Smooth muscle cell (in vitro differentiated cells): ENCODE measurements around the gene MCTP2. TPM values are rescaled to one million over a fixed set of nuclear protein-coding genes. Genes with fewer than 3 reads are reported as not detected.

Source experiments
- DNase-seq: peaks from one replicate; lab custom pipeline; 2025; ENCODE audit not compliant: unreplicated experiment; lab: John Stamatoyannopoulos, UW
- H2AFZ ChIP-seq: fragments of 200-600 bp; sonication (generic); 2 replicates; pipeline ENCODE4 v1.6.0; 2016; ENCODE audit warnings: antibody characterized with exemption, low read depth, mild to moderate bottlenecking
- H3F3A ChIP-seq: fragments of 200-600 bp; sonication (generic); 2 replicates; pipeline ENCODE4 v1.6.0; 2017; ENCODE audit warnings: antibody characterized with exemption, low read depth
- H3K27ac ChIP-seq: fragments of 200-600 bp; sonication (generic); 2 replicates; pipeline ENCODE4 v1.5.1; 2016; ENCODE audit warnings: low read depth, mild to moderate bottlenecking
- H3K27me3 ChIP-seq: fragments of 200-600 bp; sonication (generic); 2 replicates; pipeline ENCODE4 v1.6.1; 2016; ENCODE audit warnings: low read depth, mild to moderate bottlenecking
- H3K36me3 ChIP-seq: fragments of 200-600 bp; sonication (generic); 2 replicates; pipeline ENCODE4 v1.5.1; 2016; ENCODE audit warnings: low read depth
- H3K4me1 ChIP-seq: fragments of 200-600 bp; sonication (generic); 2 replicates; pipeline ENCODE4 v1.5.1; 2016; ENCODE audit warnings: low read depth
- H3K4me2 ChIP-seq: fragments of 200-600 bp; sonication (generic); 2 replicates; pipeline ENCODE4 v1.6.0; 2016; ENCODE audit warnings: mild to moderate bottlenecking
- H3K4me3 ChIP-seq: fragments of 200-600 bp; sonication (generic); 2 replicates; pipeline ENCODE4 v1.5.1; 2016; ENCODE audit warnings: mild to moderate bottlenecking
- H3K79me2 ChIP-seq: fragments of 200-600 bp; sonication (generic); 2 replicates; pipeline ENCODE4 v1.6.0; 2016; ENCODE audit warnings: low read depth, mild to moderate bottlenecking
- H3K9ac ChIP-seq: fragments of 200-600 bp; sonication (generic); 2 replicates; pipeline ENCODE4 v1.6.0; 2016; ENCODE audit warnings: low read depth
- H3K9me3 ChIP-seq: fragments of 200-600 bp; sonication (generic); replicated peaks from 2 replicates; pipeline ENCODE4 v1.5.1; 2016; ENCODE audit warnings: low read depth
- H4K20me1 ChIP-seq: fragments of 200-600 bp; sonication (generic); 2 replicates; pipeline ENCODE4 v1.6.0; 2016; ENCODE audit warnings: low read depth
- WGBS: methylation state at CpG from one replicate; pipeline ENCODE4 v1.1.7; 2016; ENCODE audit warnings: low lambda C conversion rate; 5-methylcytosine and 5-hydroxymethylcytosine counted together
- polyA plus RNA-seq: library from polyadenylated mRNA; unstranded; fragments of >200 nt; fragmentation: Nextera tagmentation; extraction: Ambion mirVana; gene quantifications from 2 replicates; pipeline ENCODE4 v1.2.1, GENCODE V29; 2016
- total RNA-seq: library from RNA; depleted of rRNA; stranded (reverse); fragments of >200 nt; gene quantifications from 2 replicates; pipeline ENCODE4 v1.2.3, GENCODE V29; 2014
- TF ChIP-seq, protein P1 (sequence below): fragments of 200-600 bp; sonication (generic); IDR thresholded peaks from 2 replicates; pipeline ENCODE4 v1.5.1; 2017; ENCODE audit warnings: borderline replicate concordance, mild to moderate bottlenecking, antibody characterized with exemption; ENCODE audit not compliant: insufficient read depth, poor library complexity, severe bottlenecking

The MCTP2 gene
- total and polyA plus RNA-seq, 2 experiments from 2014 or later = 12.1 to 32.1 TPM

DNA sequence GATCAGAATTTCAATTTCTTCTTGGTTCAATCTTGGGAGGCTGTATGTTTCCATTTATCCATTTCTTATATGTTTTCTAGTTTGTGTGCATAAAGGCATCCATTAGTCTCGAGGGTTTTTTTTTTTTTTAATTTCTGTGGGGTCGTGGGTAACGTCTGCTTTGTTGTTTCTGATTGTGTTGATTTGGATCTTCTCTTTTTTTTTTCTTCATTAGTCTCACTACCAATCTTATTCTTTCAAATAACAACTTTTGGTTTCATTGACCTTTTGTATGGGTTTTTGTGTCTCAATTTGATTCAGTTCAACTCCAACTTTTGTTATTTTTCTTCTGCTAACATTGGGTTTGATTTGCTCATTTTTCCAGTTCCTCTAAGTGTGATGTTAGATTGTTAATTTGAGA lies 48.9 kb downstream of the MCTP2 start:
- Histone ChIP-seq H3K4me1 (no peaks in the 10 kb centered on the region), H3K36me3 (no peaks in the 10 kb centered on the region), H3F3A (no peaks in the 10 kb centered on the region), H3K9me3 (no peaks in the 10 kb centered on the region), H3K27me3 (no peaks in the 10 kb centered on the region), H2AFZ (no peak overlapping the region), H4K20me1 (peaks cover 54% of the 10 kb centered on the region), H3K4me3 (no peak overlapping the region), H3K27ac (no peak overlapping the region), H3K4me2 (no peak overlapping the region), H3K79me2 (peaks cover 16% of the 10 kb centered on the region), H3K9ac (no peak overlapping the region)
- WGBS = 89% methylated on average over 3 of the region's 3 CpGs
- TF ChIP-seq, protein P1, sequence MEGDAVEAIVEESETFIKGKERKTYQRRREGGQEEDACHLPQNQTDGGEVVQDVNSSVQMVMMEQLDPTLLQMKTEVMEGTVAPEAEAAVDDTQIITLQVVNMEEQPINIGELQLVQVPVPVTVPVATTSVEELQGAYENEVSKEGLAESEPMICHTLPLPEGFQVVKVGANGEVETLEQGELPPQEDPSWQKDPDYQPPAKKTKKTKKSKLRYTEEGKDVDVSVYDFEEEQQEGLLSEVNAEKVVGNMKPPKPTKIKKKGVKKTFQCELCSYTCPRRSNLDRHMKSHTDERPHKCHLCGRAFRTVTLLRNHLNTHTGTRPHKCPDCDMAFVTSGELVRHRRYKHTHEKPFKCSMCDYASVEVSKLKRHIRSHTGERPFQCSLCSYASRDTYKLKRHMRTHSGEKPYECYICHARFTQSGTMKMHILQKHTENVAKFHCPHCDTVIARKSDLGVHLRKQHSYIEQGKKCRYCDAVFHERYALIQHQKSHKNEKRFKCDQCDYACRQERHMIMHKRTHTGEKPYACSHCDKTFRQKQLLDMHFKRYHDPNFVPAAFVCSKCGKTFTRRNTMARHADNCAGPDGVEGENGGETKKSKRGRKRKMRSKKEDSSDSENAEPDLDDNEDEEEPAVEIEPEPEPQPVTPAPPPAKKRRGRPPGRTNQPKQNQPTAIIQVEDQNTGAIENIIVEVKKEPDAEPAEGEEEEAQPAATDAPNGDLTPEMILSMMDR = no peak
- no peak for DNase-seq

DNA sequence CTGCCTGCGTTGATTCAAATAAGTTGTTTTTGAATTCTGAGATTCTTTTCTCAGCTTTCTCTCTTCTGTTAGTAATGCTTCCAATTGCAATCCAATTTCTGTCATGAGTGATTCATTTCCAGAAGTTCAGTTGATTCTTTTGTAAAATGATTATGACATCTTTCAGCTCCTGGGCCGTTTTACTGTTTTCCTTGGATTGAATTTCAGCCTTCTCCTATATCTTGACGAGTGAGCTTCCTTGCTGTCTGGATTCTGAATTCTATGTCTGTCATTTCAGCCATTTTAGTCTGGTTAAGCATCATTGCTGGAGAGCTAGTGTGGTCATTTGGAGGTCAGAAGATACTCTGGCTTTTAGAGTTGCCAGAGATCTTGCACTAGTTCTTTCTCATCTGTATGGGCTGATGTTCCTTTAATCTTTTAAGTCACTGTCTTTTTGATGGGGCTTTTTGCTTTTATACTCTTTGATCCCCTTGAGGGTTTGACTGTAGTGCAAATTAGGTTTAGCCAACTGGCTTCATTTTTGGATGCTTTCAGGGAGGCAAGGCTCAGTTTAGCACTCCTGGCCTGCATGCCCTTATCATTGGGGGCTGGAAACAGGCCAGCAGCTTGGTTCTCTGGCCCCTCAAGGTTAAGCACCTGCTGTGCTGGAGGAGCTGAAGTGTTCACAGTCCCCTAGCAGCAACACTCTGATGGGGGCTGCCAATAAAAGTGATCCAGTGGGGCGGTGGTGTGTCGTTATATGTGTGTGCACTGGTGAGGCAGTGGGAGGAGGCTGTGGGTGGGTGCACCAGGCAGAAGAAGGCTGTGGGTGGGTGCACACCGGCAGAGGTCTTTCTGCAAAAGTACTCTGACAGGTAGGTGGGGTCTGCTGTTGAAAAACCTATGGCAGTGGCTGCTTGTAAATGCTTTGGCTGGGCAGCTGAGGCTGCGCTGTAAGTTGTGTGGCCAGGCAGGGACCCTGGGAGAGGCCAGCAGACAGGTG lies 51.2 kb downstream of the MCTP2 start:
- Histone ChIP-seq H3F3A (no peaks in the 10 kb centered on the region), H3K4me2 (no peak overlapping the region), H3K4me3 (no peak overlapping the region), H3K27me3 (no peaks in the 10 kb centered on the region), H3K4me1 (no peaks in the 10 kb centered on the region), H3K9ac (no peak overlapping the region), H3K27ac (no peak overlapping the region), H3K36me3 (no peaks in the 10 kb centered on the region), H2AFZ (no peak overlapping the region), H3K79me2 (peaks cover 16% of the 10 kb centered on the region), H3K9me3 (no peaks in the 10 kb centered on the region), H4K20me1 (peaks cover 47% of the 10 kb centered on the region)
- TF ChIP-seq, protein P1 = no peak
- no peak for DNase-seq
- 73% methylated on average over 7 of the region's 7 CpGs for WGBS

DNA sequence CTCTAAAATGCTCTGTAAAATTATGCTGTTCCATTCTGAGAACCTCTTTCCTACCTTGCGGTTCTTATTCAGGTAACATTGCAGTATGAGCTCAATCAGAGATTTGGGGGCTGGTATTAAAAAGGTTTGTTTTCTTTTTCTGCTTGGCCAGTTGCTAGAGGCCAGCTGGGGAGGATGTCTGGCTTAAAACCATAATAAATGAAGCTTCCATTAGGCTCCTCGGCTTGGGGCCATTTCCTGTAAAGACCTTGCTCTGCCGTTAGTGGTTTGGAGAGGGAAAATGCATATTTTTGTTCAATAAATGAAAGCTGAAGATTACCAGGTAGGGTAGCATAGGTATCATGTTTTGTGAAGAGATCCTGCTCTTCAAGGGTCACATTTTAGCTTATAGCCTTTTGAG lies 55.2 kb downstream of the MCTP2 start:
- H3K79me2 ChIP-seq = no peaks in the 10 kb centered on the region
- no peak overlapping the region for H3K4me2 ChIP-seq
- TF ChIP-seq, protein P1 = no peak

More for the DNA sequence above, 55.2 kb downstream of the MCTP2 start:
- DNase-seq = no peak
- Histone ChIP-seq H3K36me3 (peaks cover 3% of the 10 kb centered on the region), H3K27me3 (no peaks in the 10 kb centered on the region), H3K9me3 (no peaks in the 10 kb centered on the region), H4K20me1 (peaks cover 18% of the 10 kb centered on the region), H2AFZ (no peak overlapping the region), H3F3A (no peaks in the 10 kb centered on the region), H3K4me3 (no peak overlapping the region), H3K9ac (no peak overlapping the region), H3K4me1 (no peaks in the 10 kb centered on the region), H3K27ac (no peak overlapping the region)
- WGBS = 43% methylated on average over 3 of the region's 3 CpGs
